Upper lobe of right lung (tissue), 1 donor: Measurements from ENCODE around the gene SGPP1. TPM values are rescaled to one million over a fixed set of nuclear protein-coding genes. Genes with fewer than 3 reads are reported as not detected.
A peak's percentile ranks its signal among the peaks of the same experiment; 100 is the strongest.
"Not testable (repeated sequence)": the region's sequence is repeated elsewhere in the genome, so short reads cannot be mapped to it uniquely, and the experiment has no call there.

Experiments used
- ATAC-seq: fragments of 200-7000 bp; cut with Tn5 transposase; one replicate; pipeline ENCODE4 v1.9.1; 2020; ENCODE audit warnings: mild to moderate bottlenecking, moderate library complexity
- DNase-seq: peaks from one replicate; pipeline ENCODE4 v3.0.0-alpha.2; 2020
- H3K27ac ChIP-seq: fragments of 200-600 bp; one replicate; pipeline ENCODE4 v1.8.0; 2022
- H3K27me3 ChIP-seq: fragments of 200-600 bp; one replicate; pipeline ENCODE4 v1.8.0; 2022; ENCODE audit warnings: mild to moderate bottlenecking
- H3K36me3 ChIP-seq: fragments of 200-600 bp; one replicate; pipeline ENCODE4 v1.8.0; 2022
- H3K4me1 ChIP-seq: fragments of 200-600 bp; one replicate; pipeline ENCODE4 v1.8.0; 2022
- H3K4me3 ChIP-seq: fragments of 200-600 bp; one replicate; pipeline ENCODE4 v1.8.0; 2022; ENCODE audit warnings: mild to moderate bottlenecking
- H3K9me3 ChIP-seq: fragments of 200-600 bp; one replicate; pipeline ENCODE4 v1.8.0; 2022
- CTCF ChIP-seq: fragments of 200-600 bp; IDR thresholded peaks from one replicate; pipeline ENCODE4 v1.8.0; 2022; ENCODE audit warnings: antibody characterized with exemption
- intact Hi-C: fragments of 100-400 bp; cut with DNase I; formaldehyde crosslinking; loops from one replicate; pipeline ENCODE4 v1.11.0; 2022
- total RNA-seq: library from RNA; stranded (reverse); fragmentation: NEBNext Ultra II Directional; extraction: Animal tissue kit (Norgen Biotek cat#: 25700); gene quantifications from one replicate; pipeline ENCODE4 v1.2.1, GENCODE V29; 2021
- donor health status: DM: no; HTN: yes; CAD: no; lungs with severe emphysema.

SGPP1 gene
- total RNA-seq, 1 donor from 2014 or later = 22.3 TPM

GRCh38 chr14:63757211-63757610 is 29.3 kb upstream of the SGPP1 start:
- ATAC-seq (no peak), DNase-seq (no peak)
- no peak for TF ChIP-seq CTCF
- Histone ChIP-seq H3K27ac (no peak overlapping the region), H3K4me1 (no peaks in the 10 kb centered on the region), H3K36me3 (no peaks in the 10 kb centered on the region), H3K27me3 (no peaks in the 10 kb centered on the region), H3K4me3 (no peak overlapping the region), H3K9me3 (no peaks in the 10 kb centered on the region)
- intact Hi-C loops = no loop called here

GRCh38 chr14:63752449-63753169 is 24.7 kb upstream of the SGPP1 start:
- no peaks in the 10 kb centered on the region for H3K9me3 ChIP-seq
- H3K27me3 ChIP-seq = no peaks in the 10 kb centered on the region
- intact Hi-C loops = no loop called here
- H3K36me3 ChIP-seq = no peaks in the 10 kb centered on the region
- H3K27ac ChIP-seq = no peak overlapping the region
- H3K4me1 ChIP-seq = no peaks in the 10 kb centered on the region
- TF ChIP-seq CTCF = no peak
- no peak overlapping the region for H3K4me3 ChIP-seq
- DNase-seq = no peak
- peak; percentile 72 for ATAC-seq

- intact Hi-C loops, H3K9me3 ChIP-seq, H3K27ac ChIP-seq, H3K27me3 ChIP-seq, H3K36me3 ChIP-seq, H3K4me1 ChIP-seq, H3K4me3 ChIP-seq, ATAC-seq, DNase-seq: not testable (repeated sequence)
These were observed 23.2 kb upstream of the SGPP1 start for GRCh38 chr14:63751076-63751475.

- H3K27ac ChIP-seq = no peak overlapping the region
- intact Hi-C loops = no loop called here
These were observed 20.0 kb upstream of the SGPP1 start for GRCh38 chr14:63747846-63748245.

GRCh38 chr14:63745858-63746425 is 18.1 kb upstream of the SGPP1 start:
- no peak for TF ChIP-seq CTCF
- Histone ChIP-seq H3K36me3 (no peaks in the 10 kb centered on the region), H3K9me3 (no peaks in the 10 kb centered on the region), H3K4me3 (no peak overlapping the region), H3K4me1 (no peaks in the 10 kb centered on the region), H3K27me3 (no peaks in the 10 kb centered on the region), H3K27ac (no peak overlapping the region)
- intact Hi-C loops = no loop called here
- DNase-seq (no peak), ATAC-seq (peak; percentile 75)

More at GRCh38 chr14:63747846-63748245, 20.0 kb upstream of the SGPP1 start:
- no peaks in the 10 kb centered on the region for H3K27me3 ChIP-seq
- ATAC-seq (peak; percentile 32), DNase-seq (no peak)
- no peaks in the 10 kb centered on the region for H3K36me3 ChIP-seq
- no peaks in the 10 kb centered on the region for H3K4me1 ChIP-seq
- TF ChIP-seq CTCF = no peak
- no peaks in the 10 kb centered on the region for H3K9me3 ChIP-seq
- H3K4me3 ChIP-seq = no peak overlapping the region

- Histone ChIP-seq H3K4me1 (no peaks in the 10 kb centered on the region), H3K27me3 (no peaks in the 10 kb centered on the region), H3K36me3 (no peaks in the 10 kb centered on the region), H3K9me3 (no peaks in the 10 kb centered on the region), H3K27ac (no peak overlapping the region), H3K4me3 (no peak overlapping the region)
- ATAC-seq (no peak), DNase-seq (no peak)
- TF ChIP-seq CTCF = no peak
- intact Hi-C loops = no loop called here
These were observed 17.4 kb upstream of the SGPP1 start for GRCh38 chr14:63745272-63745671.
